H1 (cell line): Measurements from ENCODE around the gene ACCS. TPM values are rescaled to one million over a fixed set of nuclear protein-coding genes. Genes with fewer than 3 reads are reported as not detected.
A peak's percentile ranks its signal among the peaks of the same experiment; 100 is the strongest.

Experiments
- CTCF ChIA-PET: fragments of 300-600 bp; sonication (Branson Sonifier 250); formaldehyde crosslinking; loops from one replicate; lab custom pipeline; 2021; ENCODE audit not compliant: partially characterized antibody; lab: Charles Lee
- POLR2A ChIA-PET: fragments of 300-600 bp; sonication (Branson Sonifier 250); formaldehyde crosslinking; loops from one replicate; lab custom pipeline; 2021; ENCODE audit warnings: inconsistent platforms; ENCODE audit not compliant: partially characterized antibody; lab: Charles Lee
- DNase-seq, 2 experiments: peaks; one replicate each; pipeline versions ENCODE4 v3.0.0 to v3.0.0-alpha.2; 2010 to 2022; ENCODE audit warnings: low spot score in 2 of 2, low read depth in 1 of 2, mixed read lengths in 1 of 2
- FAIRE-seq: peaks from 2 replicates; lab custom pipeline; 2011; peaks lifted over from hg19 to GRCh38; lab: Jason Lieb, UNC
- H2AFZ ChIP-seq: 2 replicates; pipeline ENCODE4 v1.8.1; 2012; ENCODE audit warnings: low read length, inconsistent platforms
- H2AK5ac ChIP-seq: 2 replicates; pipeline ENCODE4 v1.6.1; 2013; ENCODE audit warnings: low read depth, low read length
- H2BK120ac ChIP-seq: replicated peaks from 2 replicates; pipeline ENCODE3; 2013; ENCODE audit warnings: low read depth, low read length, inconsistent platforms
- H2BK12ac ChIP-seq: 2 replicates; pipeline ENCODE4 v1.6.1; 2013; ENCODE audit warnings: low read depth, low read length
- H2BK15ac ChIP-seq: 2 replicates; pipeline ENCODE4 v1.6.1; 2013; ENCODE audit warnings: low read length
- H2BK20ac ChIP-seq: 2 replicates; pipeline ENCODE4 v1.6.1; 2013; ENCODE audit warnings: low read length
- H2BK5ac ChIP-seq: 2 replicates; pipeline ENCODE4 v1.6.1; 2013; ENCODE audit warnings: low read depth, low read length
- H3K14ac ChIP-seq: 2 replicates; pipeline ENCODE4 v1.6.1; 2013; ENCODE audit warnings: inconsistent platforms; ENCODE audit not compliant: insufficient read length
- H3K18ac ChIP-seq: 2 replicates; pipeline ENCODE4 v1.6.1; 2013; ENCODE audit warnings: low read length; ENCODE audit errors: extremely low read depth
- H3K23ac ChIP-seq: 2 replicates; pipeline ENCODE4 v1.6.1; 2013; ENCODE audit warnings: inconsistent platforms; ENCODE audit not compliant: insufficient read length
- H3K23me2 ChIP-seq: 2 replicates; pipeline ENCODE4 v1.6.1; 2013; ENCODE audit warnings: low read depth, low read length
- H3K27ac ChIP-seq: 2 replicates; pipeline ENCODE4 v1.6.1; 2011; ENCODE audit warnings: low read depth, low read length, inconsistent platforms
- H3K27me3 ChIP-seq, 4 experiments: replicated peaks in 1 of 4; 1 replicate in 1 of 4; 2 replicates in 3 of 4; pipeline versions ENCODE4 v1.6.1 to v1.8.1; 2011 to 2013; ENCODE audit warnings: low read length in 3 of 4, mild to moderate bottlenecking in 3 of 4, inconsistent platforms in 2 of 4, mixed read lengths in 2 of 4, moderate library complexity in 1 of 4; ENCODE audit not compliant: control insufficient read depth in 3 of 4, insufficient read depth in 3 of 4; ENCODE audit errors: extremely low read depth in 1 of 4
- H3K36me3 ChIP-seq, 4 experiments: 2 replicates each; pipeline versions ENCODE4 v1.6.1 to v1.8.1; 2011 to 2013; ENCODE audit warnings: mild to moderate bottlenecking in 4 of 4, low read length in 3 of 4, moderate library complexity in 2 of 4, control low read depth in 1 of 4, inconsistent platforms in 1 of 4; ENCODE audit not compliant: insufficient read depth in 4 of 4, control insufficient read depth in 2 of 4
- H3K4ac ChIP-seq: replicated peaks from 2 replicates; pipeline ENCODE3; 2013; ENCODE audit warnings: low read length, low read depth, mixed read lengths, inconsistent platforms; ENCODE audit not compliant: insufficient read length
- H3K4me1 ChIP-seq, 4 experiments: replicated peaks in 1 of 4; 1 replicate in 1 of 4; 2 replicates in 3 of 4; pipeline versions ENCODE4 v1.6.1 to v1.8.1; 2011 to 2013; ENCODE audit warnings: low read length in 3 of 4, inconsistent platforms in 2 of 4, mixed read lengths in 1 of 4; ENCODE audit not compliant: insufficient read depth in 4 of 4, control insufficient read depth in 3 of 4
- H3K4me2 ChIP-seq, 2 experiments: 2 replicates each; pipeline versions ENCODE4 v1.6.1 to v1.8.1; 2011 to 2013; ENCODE audit warnings: low read depth in 2 of 2, low read length in 2 of 2, control low read depth in 1 of 2, inconsistent platforms in 1 of 2, mild to moderate bottlenecking in 1 of 2; ENCODE audit not compliant: insufficient read depth in 1 of 2
- H3K4me3 ChIP-seq, 4 experiments: fragments of 200-600, 300-600 bp in 1 of 4; sonication (generic), shearing (Covaris generic), sonication (Bioruptor Twin) in 1 of 4; 2 replicates each; pipeline versions ENCODE4 v1.5.1 to v1.8.1; 2011 to 2016; ENCODE audit warnings: low read length in 4 of 4, low read depth in 3 of 4, control low read depth in 2 of 4, inconsistent platforms in 2 of 4, mild to moderate bottlenecking in 2 of 4, mixed read lengths in 1 of 4, moderate library complexity in 1 of 4; ENCODE audit not compliant: insufficient read depth in 2 of 4; ENCODE audit errors: extremely low read depth in 1 of 4
- H3K56ac ChIP-seq: replicated peaks from 2 replicates; pipeline ENCODE3; 2013; ENCODE audit warnings: low read depth, mild to moderate bottlenecking, mixed read lengths, low read length, inconsistent platforms; ENCODE audit not compliant: insufficient read length
- H3K79me1 ChIP-seq: 2 replicates; pipeline ENCODE4 v1.6.1; 2013; ENCODE audit warnings: low read depth, low read length, control low read depth
- H3K79me2 ChIP-seq, 2 experiments: 2 replicates each; pipeline versions ENCODE4 v1.6.1 to v1.8.1; 2012 to 2013; ENCODE audit warnings: low read length in 2 of 2, mild to moderate bottlenecking in 2 of 2, inconsistent platforms in 1 of 2; ENCODE audit not compliant: insufficient read depth in 2 of 2, control insufficient read depth in 1 of 2
- H3K9ac ChIP-seq, 4 experiments: replicated peaks in 1 of 4; 1 replicate in 1 of 4; 2 replicates in 3 of 4; pipeline versions ENCODE4 v1.6.1 to v1.8.1; 2011 to 2013; ENCODE audit warnings: low read depth in 3 of 4, low read length in 3 of 4, control low read depth in 2 of 4, mild to moderate bottlenecking in 2 of 4, moderate library complexity in 2 of 4, inconsistent platforms in 1 of 4; ENCODE audit errors: extremely low read depth in 1 of 4
- H3K9me3 ChIP-seq, 2 experiments: 2 replicates each; pipeline versions ENCODE4 v1.6.1 to v1.8.1; 2012 to 2013; ENCODE audit warnings: mild to moderate bottlenecking in 2 of 2, moderate library complexity in 2 of 2, control low read depth in 1 of 2, inconsistent platforms in 1 of 2, low read depth in 1 of 2, low read length in 1 of 2, mixed read lengths in 1 of 2; ENCODE audit not compliant: insufficient read depth in 2 of 2
- H4K20me1 ChIP-seq, 2 experiments: replicated peaks in 1 of 2; 2 replicates each; pipeline versions ENCODE3 to v1.8.1; 2011 to 2013; ENCODE audit warnings: inconsistent platforms in 2 of 2, low read length in 2 of 2, mild to moderate bottlenecking in 1 of 2; ENCODE audit not compliant: insufficient read depth in 2 of 2, control insufficient read depth in 1 of 2
- H4K5ac ChIP-seq: 2 replicates; pipeline ENCODE4 v1.6.1; 2013; ENCODE audit warnings: low read length, low read depth, mixed read lengths, inconsistent platforms; ENCODE audit not compliant: insufficient read length
- H4K8ac ChIP-seq: 2 replicates; pipeline ENCODE4 v1.8.0; 2013; ENCODE audit warnings: mild to moderate bottlenecking, moderate library complexity, low read length, inconsistent platforms; ENCODE audit not compliant: insufficient read depth; ENCODE audit errors: extremely low read depth
- H4K91ac ChIP-seq: replicated peaks from 2 replicates; pipeline ENCODE3; 2013; ENCODE audit warnings: low read length, mixed read lengths, inconsistent platforms; ENCODE audit not compliant: insufficient read length
- CBX8 ChIP-seq: fragments of 300-800, 300-1000 bp; sonication (generic); IDR thresholded peaks from 2 replicates; pipeline ENCODE4 v1.7.1; 2016; ENCODE audit warnings: low read depth, low read length, borderline replicate concordance
- KDM4A ChIP-seq: IDR thresholded peaks from one replicate; pipeline ENCODE4 v1.7.1; 2012; ENCODE audit warnings: low read depth, mild to moderate bottlenecking, moderate library complexity, low read length, inconsistent platforms; ENCODE audit not compliant: severe bottlenecking
- PHF8 ChIP-seq: fragments of 200-600 bp; sonication (generic); conservative IDR thresholded peaks from 2 replicates; pipeline ENCODE4 v1.7.1; 2012; ENCODE audit warnings: low read depth, mild to moderate bottlenecking, inconsistent platforms, low read length, moderate library complexity
- POU5F1 ChIP-seq: IDR thresholded peaks from 2 replicates; pipeline ENCODE4 v1.6.1; 2011; ENCODE audit warnings: low read depth, mild to moderate bottlenecking, low read length, moderate library complexity
- RAD21 ChIP-seq, 2 experiments: IDR thresholded peaks in 1 of 2; conservative IDR thresholded peaks in 1 of 2; 2 replicates each; pipeline ENCODE4 v1.6.1; 2011; ENCODE audit warnings: low read depth in 2 of 2, low read length in 2 of 2, improper control_type of control experiment in 1 of 2, inconsistent platforms in 1 of 2, mild to moderate bottlenecking in 1 of 2, moderate library complexity in 1 of 2
- RBBP5 ChIP-seq: IDR thresholded peaks from 2 replicates; pipeline ENCODE4 v1.7.1; 2012; ENCODE audit warnings: low read depth, mild to moderate bottlenecking, inconsistent platforms, low read length, moderate library complexity, borderline replicate concordance
- SP2 ChIP-seq: IDR thresholded peaks from 2 replicates; pipeline ENCODE4 v1.6.1; 2012; ENCODE audit warnings: mild to moderate bottlenecking, low read length, inconsistent platforms
- TAF1 ChIP-seq: IDR thresholded peaks from 2 replicates; pipeline ENCODE4 v1.6.1; 2011; ENCODE audit warnings: mild to moderate bottlenecking, low read depth, low read length
- YY1 ChIP-seq: IDR thresholded peaks from 2 replicates; pipeline ENCODE4 v1.6.1; 2011; ENCODE audit warnings: low read depth, mild to moderate bottlenecking, low read length
- WGBS, 2 experiments: shearing (Covaris generic) in 1 of 2; methylation state at CpG; one replicate each; pipeline versions ENCODE4 v1.1.6 to v1.1.7; 2013 to 2015; ENCODE audit warnings: low lambda C conversion rate in 2 of 2, mixed read lengths in 2 of 2, inconsistent platforms in 1 of 2, low coverage in 1 of 2, missing lambda C conversion rate in 1 of 2; ENCODE audit not compliant: insufficient replicate concordance in 2 of 2, insufficient coverage in 1 of 2, insufficient read length in 1 of 2; ENCODE audit errors: extremely low coverage in 1 of 2, missing lambda C conversion rate in 1 of 2; 5-methylcytosine and 5-hydroxymethylcytosine counted together
- polyA plus RNA-seq, 7 experiments: library from polyadenylated mRNA; depleted of rRNA in 3 of 7; stranded (reverse) in 5 of 7; unstranded in 2 of 7; fragments of >200 nt in 5 of 7; fragments of 200-250 nt in 2 of 7; gene quantifications; 1 replicate in 5 of 7; 2 replicates in 1 of 7; 4 replicates in 1 of 7; pipeline versions ENCODE4 v1.2.1 to v1.2.3, GENCODE V29; 2011 to 2013; ENCODE audit warnings: missing spikeins in 2 of 7, mixed read lengths in 2 of 7
- total RNA-seq: library from RNA; stranded (reverse); fragmentation: NEBNext Ultra II Directional; extraction: Animal tissue kit (Norgen Biotek cat#: 25700); gene quantifications from 2 replicates; pipeline ENCODE4 v1.2.1, GENCODE V29; 2021
- TF ChIP-seq, protein P1 (sequence below): IDR thresholded peaks from 2 replicates; pipeline ENCODE4 v1.6.1; 2011; ENCODE audit warnings: low read depth, mild to moderate bottlenecking, low read length; ENCODE audit not compliant: insufficient read depth

Gene ACCS
- total and polyA plus RNA-seq, 2 of the 8 experiments (the other 6 are each of a cell fraction or from before 2014, with no cell fraction given) = 6.0 to 8.0 TPM

DNA sequence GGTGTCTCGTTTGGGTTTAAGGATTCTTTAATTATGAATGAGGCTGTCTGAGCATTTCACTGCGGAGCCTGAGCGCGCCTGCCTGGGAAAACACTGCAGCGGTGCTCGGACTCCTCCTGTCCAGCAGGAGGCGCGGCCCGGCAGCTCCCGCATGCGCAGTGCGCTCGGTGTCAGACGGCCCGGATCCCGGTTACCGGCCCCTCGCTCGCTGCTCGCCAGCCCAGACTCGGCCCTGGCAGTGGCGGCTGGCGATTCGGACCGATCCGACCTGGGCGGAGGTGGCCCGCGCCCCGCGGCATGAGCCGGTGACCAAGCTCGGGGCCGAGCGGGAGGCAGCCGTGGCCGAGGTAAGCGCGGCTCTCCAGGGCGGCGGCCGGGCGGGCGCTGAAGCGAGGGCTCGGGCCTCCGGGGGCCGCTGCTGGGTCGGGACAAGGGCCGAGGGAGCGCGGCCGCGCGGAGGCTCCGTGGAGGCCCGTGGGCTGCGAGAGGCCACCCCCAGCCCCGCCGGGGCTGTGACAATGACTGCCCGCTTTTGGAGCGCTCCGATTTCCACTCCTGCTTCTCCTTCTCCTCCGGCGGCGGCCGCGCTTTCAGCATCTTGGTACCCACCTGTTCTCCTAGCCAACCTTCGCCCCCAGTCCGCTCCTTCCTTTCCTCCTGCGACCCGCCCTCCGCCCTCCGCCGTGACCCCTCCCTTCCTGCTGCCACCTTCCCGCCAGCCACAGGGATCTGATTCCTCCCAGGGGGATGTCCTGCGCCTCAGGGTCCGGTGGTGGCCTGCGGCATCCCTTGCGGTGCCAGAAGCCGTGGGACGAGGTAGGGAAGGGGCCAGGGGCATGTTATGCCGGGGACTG, 29.7 kb downstream of the ACCS start, which contains the start of gene EXT2:
EXT2 (plus strand) TSS at position 173 of the 854 bp plus-strand sequence. CDS start 12,035 bp downstream, outside the sequence.
- peaks cover 0 to 3% of the 10 kb centered on the region in 2 experiments for H4K20me1 ChIP-seq
- H3K27ac ChIP-seq = no peak within 1 kb of the TSS
- no peak within 1 kb of the TSS for H2BK20ac ChIP-seq
- peak in 1 of 2 experiments; percentile 94 for DNase-seq
- H3K4me1 ChIP-seq = peaks cover 0 to 1% (median 0%) of the 10 kb centered on the region in 4 experiments; a peak in 1 of 7 replicates
- peaks cover 4% of the 10 kb centered on the region; the same call in 1 of the 2 replicates for H3K23me2 ChIP-seq
- FAIRE-seq = no peak
- H4K8ac ChIP-seq = peak within 1 kb of the TSS; percentile 82
- no peak within 1 kb of the TSS for H4K91ac ChIP-seq
- no peak within 1 kb of the TSS for H3K4ac ChIP-seq
- H3K56ac ChIP-seq = no peak within 1 kb of the TSS
- 3% methylated on average over 58 of the region's 83 CpGs; no CpG with 5 or more reads in 1 of the 2 experiments for WGBS, 2 experiments
- H2BK12ac ChIP-seq = no peak within 1 kb of the TSS
- no peaks in the 10 kb centered on the region for H3K79me1 ChIP-seq
- no peak within 1 kb of the TSS; the same call in 1 of the 2 replicates for H2AFZ ChIP-seq
- no peak within 1 kb of the TSS for H2BK120ac ChIP-seq
- H3K79me2 ChIP-seq = peaks cover 0 to 6% of the 10 kb centered on the region in 2 experiments; a peak in 2 of 4 replicates
- no peaks in the 10 kb centered on the region for H3K27me3 ChIP-seq
- H3K14ac ChIP-seq = no peak within 1 kb of the TSS
- no peak within 1 kb of the TSS for H2BK5ac ChIP-seq
- H3K18ac ChIP-seq = no peak within 1 kb of the TSS
- H3K23ac ChIP-seq = no peak within 1 kb of the TSS
- POLR2A ChIA-PET = interaction anchor here (0.9 to 1.0 kb wide), 2 partner anchors 9 to 24 kb away, joined by 3 to 5 read pairs; no protein-coding TSS in a partner anchor
- peak within 1 kb of the TSS in 2 of 4 experiments; percentile 44 to 67; a peak in 3 of 7 replicates for H3K9ac ChIP-seq
- H3K36me3 ChIP-seq = no peaks in the 10 kb centered on the region
- H3K4me3 ChIP-seq = peak within 1 kb of the TSS; percentile 64 to 88 (median 70)
- H3K9me3 ChIP-seq = no peaks in the 10 kb centered on the region
- no peak within 1 kb of the TSS for H2AK5ac ChIP-seq
- CTCF ChIA-PET = interaction anchor here (0.6 to 5.0 kb wide), 25 partner anchors 9 to 441 kb away, joined by 3 to 49 read pairs (median 4); partner anchors contain the start of gene ACCS
- no peak within 1 kb of the TSS for H2BK15ac ChIP-seq
- peak within 1 kb of the TSS; percentile 60 to 94 for H3K4me2 ChIP-seq
- no peak within 1 kb of the TSS for H4K5ac ChIP-seq
- TF ChIP-seq, protein P1, sequence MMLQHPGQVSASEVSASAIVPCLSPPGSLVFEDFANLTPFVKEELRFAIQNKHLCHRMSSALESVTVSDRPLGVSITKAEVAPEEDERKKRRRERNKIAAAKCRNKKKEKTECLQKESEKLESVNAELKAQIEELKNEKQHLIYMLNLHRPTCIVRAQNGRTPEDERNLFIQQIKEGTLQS = 0 out of 2 replicates have a peak, but pooled peaks have one; percentile 27
- TF ChIP-seq TAF1 (peak; percentile 64), RAD21 (IDR thresholded peaks at IDR 0.05 in 1 of 2, conservative IDR thresholded peaks at IDR 0.05 in 1 of 2; ENCODE audit: low read depth in 2 of 2, low read length in 2 of 2) (peak in 1 of 2 experiments; percentile 31; a peak in 1 of 4 replicates), RBBP5 (peak; percentile 53; the same call in 1 of the 2 replicates), PHF8 (peak; percentile 37; the same call in 1 of the 2 replicates), POU5F1 (no peak), CBX8 (no peak), KDM4A (peak; percentile 95), SP2 (no peak), YY1 (no peak)
